Measurements from ENCODE around the gene EID2B.
A peak's percentile ranks its signal among the peaks of the same experiment; 100 is the strongest.

The EID2B gene

DNA sequence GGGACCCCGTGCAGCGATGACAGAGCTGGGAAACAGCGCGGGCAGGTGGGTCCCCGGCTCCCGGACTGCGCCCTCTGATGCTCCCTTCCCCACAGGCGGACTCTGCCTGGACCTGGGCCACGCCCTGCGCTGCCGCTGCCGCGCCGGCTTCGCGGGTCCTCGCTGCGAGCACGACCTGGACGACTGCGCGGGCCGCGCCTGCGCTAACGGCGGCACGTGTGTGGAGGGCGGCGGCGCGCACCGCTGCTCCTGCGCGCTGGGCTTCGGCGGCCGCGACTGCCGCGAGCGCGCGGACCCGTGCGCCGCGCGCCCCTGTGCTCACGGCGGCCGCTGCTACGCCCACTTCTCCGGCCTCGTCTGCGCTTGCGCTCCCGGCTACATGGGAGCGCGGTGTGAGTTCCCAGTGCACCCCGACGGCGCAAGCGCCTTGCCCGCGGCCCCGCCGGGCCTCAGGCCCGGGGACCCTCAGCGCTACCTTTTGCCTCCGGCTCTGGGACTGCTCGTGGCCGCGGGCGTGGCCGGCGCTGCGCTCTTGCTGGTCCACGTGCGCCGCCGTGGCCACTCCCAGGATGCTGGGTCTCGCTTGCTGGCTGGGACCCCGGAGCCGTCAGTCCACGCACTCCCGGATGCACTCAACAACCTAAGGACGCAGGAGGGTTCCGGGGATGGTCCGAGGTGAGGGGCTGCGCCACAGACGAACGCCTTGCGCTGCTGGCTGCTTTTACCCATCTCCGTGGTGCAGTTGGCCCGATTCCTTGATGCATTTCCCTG, 25.5 kb downstream of the EID2B start:
- DNase-seq (ENCODE audit: low read depth in 1 of 2, low spot score in 1 of 2) = peak; percentile 28 to 57
- Histone ChIP-seq H3K4me3 (replicated peaks; ENCODE audit: insufficient read depth, low read length) (peak overlapping the region; percentile 45), H3K27me3 (ENCODE audit: insufficient read depth, poor library complexity, severe bottlenecking) (peaks cover 18% of the 10 kb centered on the region), H3K27ac (replicated peaks) (no peak overlapping the region)
- TF ChIP-seq, protein P1, sequence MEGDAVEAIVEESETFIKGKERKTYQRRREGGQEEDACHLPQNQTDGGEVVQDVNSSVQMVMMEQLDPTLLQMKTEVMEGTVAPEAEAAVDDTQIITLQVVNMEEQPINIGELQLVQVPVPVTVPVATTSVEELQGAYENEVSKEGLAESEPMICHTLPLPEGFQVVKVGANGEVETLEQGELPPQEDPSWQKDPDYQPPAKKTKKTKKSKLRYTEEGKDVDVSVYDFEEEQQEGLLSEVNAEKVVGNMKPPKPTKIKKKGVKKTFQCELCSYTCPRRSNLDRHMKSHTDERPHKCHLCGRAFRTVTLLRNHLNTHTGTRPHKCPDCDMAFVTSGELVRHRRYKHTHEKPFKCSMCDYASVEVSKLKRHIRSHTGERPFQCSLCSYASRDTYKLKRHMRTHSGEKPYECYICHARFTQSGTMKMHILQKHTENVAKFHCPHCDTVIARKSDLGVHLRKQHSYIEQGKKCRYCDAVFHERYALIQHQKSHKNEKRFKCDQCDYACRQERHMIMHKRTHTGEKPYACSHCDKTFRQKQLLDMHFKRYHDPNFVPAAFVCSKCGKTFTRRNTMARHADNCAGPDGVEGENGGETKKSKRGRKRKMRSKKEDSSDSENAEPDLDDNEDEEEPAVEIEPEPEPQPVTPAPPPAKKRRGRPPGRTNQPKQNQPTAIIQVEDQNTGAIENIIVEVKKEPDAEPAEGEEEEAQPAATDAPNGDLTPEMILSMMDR (IDR thresholded peaks at IDR 0.05; ENCODE audit: insufficient read depth, low read length) = no peak
- TF ChIP-seq GABPA (IDR thresholded peaks at IDR 0.05; ENCODE audit: low read depth) (no peak), POLR2AphosphoS5 (IDR thresholded peaks at IDR 0.05; ENCODE audit: low read depth) (no peak), SPI1 (IDR thresholded peaks at IDR 0.05; ENCODE audit: borderline replicate concordance, low read depth) (no peak), REST (IDR thresholded peaks at IDR 0.05; ENCODE audit: insufficient replicate concordance, low read depth) (no peak)

GRCh38 chr19:39506598-39506943, 26.1 kb downstream of the EID2B start:
- Histone ChIP-seq H3K27ac (replicated peaks) (no peak overlapping the region), H3K4me3 (replicated peaks; ENCODE audit: insufficient read depth, low read length) (no peak overlapping the region), H3K27me3 (ENCODE audit: insufficient read depth, poor library complexity, severe bottlenecking) (peaks cover 18% of the 10 kb centered on the region)
- DNase-seq (ENCODE audit: low read depth in 1 of 2, low spot score in 1 of 2) = no peak
- TF ChIP-seq SPI1 (IDR thresholded peaks at IDR 0.05; ENCODE audit: borderline replicate concordance, low read depth) = no peak
- no peak for TF ChIP-seq POLR2AphosphoS5 (IDR thresholded peaks at IDR 0.05; ENCODE audit: low read depth)
- TF ChIP-seq, protein P1 (IDR thresholded peaks at IDR 0.05; ENCODE audit: insufficient read depth, low read length) = no peak
- no peak for TF ChIP-seq GABPA (IDR thresholded peaks at IDR 0.05; ENCODE audit: low read depth)
- TF ChIP-seq REST (IDR thresholded peaks at IDR 0.05; ENCODE audit: insufficient replicate concordance, low read depth) = no peak

- TF ChIP-seq REST (IDR thresholded peaks at IDR 0.05; ENCODE audit: insufficient replicate concordance, low read depth) = no peak
- TF ChIP-seq, protein P1 (IDR thresholded peaks at IDR 0.05; ENCODE audit: insufficient read depth, low read length) = peak; percentile 55
- TF ChIP-seq POLR2AphosphoS5 (IDR thresholded peaks at IDR 0.05; ENCODE audit: low read depth) = no peak
- TF ChIP-seq SPI1 (IDR thresholded peaks at IDR 0.05; ENCODE audit: borderline replicate concordance, low read depth) = no peak
- no peak for TF ChIP-seq GABPA (IDR thresholded peaks at IDR 0.05; ENCODE audit: low read depth)
- Histone ChIP-seq H3K27me3 (ENCODE audit: insufficient read depth, poor library complexity, severe bottlenecking) (peaks cover 33% of the 10 kb centered on the region), H3K27ac (replicated peaks) (no peak overlapping the region), H3K4me3 (replicated peaks; ENCODE audit: insufficient read depth, low read length) (no peak overlapping the region)
- peak; percentile 51 to 73 for DNase-seq (ENCODE audit: low read depth in 1 of 2, low spot score in 1 of 2)
These were observed 29.8 kb downstream of the EID2B start for GRCh38 chr19:39502640-39503417.

Measured in HL-60 (cell line).